ENCODE measurements around the gene CDKAL1.

Gene CDKAL1

DNA sequence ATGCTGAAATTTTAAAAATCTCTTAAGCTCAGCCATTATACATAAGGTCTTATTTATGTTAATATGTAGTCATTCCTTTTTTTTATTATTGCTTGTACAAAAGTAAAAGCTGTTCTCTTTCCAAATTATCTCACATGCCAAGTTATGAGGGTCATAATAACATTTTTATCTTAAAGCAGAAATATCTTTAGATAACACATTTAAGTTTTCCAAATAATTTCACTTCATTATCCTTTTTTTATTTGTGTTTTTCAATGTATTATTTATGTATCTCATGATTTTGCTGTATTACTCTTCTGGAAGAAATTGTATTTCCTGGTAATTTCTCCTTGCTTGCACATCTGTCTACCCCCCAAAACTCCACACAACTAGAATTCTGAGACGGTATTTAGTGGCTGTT lies 598.2 kb downstream of the CDKAL1 start:
- DNase-seq, result no peak

DNA sequence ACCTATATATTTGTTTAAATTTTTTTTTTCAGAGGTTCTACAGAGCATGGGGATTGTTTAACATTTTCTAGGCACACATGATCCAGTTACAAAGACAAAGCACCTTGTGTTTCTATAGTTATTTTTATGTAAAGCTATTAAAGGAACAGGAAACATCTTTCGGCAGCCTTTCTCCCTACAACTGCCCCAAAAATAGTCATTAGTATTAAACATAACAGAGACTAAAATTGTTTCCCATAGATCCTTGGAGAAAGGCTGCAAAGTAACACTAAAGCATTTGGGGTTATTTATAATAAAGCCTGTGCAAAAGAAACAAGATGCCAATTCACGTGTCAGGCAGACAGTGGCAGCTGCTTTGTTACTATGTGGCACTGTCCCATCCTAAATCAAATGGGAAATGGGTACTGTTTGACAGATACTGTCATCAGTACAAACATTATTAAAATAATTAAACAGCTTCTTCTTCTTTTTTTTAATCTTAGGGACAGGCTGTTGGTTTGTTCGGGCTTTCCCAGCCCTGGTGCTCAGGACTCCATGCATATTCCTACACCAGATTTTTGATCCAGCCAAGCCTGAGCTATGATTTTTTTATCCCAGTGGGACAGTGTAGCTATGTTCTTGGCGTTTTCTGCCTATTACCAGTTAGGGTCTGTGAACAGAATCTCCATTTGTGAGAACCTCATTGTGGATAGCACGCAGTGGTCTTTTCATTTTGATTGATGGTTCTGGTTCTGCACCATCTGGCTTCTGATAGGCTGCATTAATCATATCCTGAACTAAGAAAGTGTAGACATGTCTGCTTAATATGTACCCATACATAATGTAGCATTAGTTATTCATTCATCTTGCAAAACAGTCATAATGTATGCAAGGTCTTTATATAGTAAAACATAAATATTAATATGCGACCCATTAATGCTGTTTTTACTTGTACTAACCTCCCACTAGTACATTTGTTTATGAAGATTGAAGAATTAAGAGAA lies 598.9 kb downstream of the CDKAL1 start:
- no peak for DNase-seq

DNA sequence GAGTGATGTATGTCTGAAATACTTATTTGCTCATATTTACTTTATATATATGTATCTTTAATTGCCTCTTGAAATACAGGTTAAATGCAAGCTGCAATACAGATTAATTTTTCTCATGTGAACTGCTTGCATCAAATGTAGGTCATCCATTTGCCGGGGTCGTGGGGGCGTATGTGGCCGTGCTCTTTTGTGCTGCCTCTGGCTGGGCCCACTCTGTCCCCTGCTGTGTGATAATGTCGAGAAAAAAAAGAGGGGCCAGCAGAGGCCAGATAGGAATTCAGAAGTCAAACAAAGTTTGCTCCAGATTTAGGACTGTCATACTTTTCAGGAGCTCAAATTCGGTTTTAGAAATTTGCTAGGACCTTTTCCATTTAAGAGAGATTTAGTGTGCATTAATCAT lies 599.6 kb downstream of the CDKAL1 start:
- no peak for DNase-seq

DNA sequence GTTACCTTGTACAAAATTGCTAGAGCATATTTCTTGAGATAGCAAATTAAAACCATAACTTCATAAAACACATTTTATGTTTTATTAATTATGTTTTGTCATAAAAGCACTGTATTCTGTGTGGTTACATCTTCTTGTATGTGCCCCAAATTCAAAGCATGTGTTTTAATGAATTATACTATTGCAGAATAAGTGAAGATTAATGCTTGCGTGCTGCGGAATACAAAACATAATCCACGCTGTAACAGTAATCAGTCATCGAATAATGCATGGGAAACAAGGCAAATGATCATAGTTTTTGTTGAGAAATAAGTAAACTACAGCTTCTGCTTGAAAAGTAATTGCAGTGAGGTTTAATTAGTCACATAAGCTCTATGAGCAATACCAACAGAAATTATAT lies 600.1 kb downstream of the CDKAL1 start:
- no peak for DNase-seq

DNA sequence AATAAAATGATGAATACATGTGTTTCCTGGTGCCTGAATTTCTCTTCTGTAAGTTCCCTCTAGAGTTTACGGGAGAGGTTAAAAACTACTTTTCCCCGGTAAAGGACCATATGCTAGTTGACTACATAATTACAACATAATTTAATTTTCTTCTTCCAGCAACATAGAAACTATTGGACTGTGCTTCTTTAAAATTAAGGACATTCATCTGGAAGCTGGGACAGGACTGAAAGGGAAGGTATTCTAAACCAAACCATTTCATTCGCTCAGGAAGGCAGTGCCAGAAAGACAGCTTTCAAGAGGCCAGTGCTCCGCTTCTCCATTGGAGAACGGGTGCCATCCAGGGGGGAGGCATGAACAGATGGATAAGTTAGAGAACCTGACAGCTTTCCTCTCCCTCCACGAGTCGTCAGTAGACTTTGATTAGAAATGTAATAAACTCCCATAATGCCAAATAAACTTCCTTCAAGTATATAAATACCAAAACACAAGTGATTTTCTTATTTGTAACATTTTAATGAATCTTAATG lies 601.3 kb downstream of the CDKAL1 start:
- no peak for DNase-seq

DNA sequence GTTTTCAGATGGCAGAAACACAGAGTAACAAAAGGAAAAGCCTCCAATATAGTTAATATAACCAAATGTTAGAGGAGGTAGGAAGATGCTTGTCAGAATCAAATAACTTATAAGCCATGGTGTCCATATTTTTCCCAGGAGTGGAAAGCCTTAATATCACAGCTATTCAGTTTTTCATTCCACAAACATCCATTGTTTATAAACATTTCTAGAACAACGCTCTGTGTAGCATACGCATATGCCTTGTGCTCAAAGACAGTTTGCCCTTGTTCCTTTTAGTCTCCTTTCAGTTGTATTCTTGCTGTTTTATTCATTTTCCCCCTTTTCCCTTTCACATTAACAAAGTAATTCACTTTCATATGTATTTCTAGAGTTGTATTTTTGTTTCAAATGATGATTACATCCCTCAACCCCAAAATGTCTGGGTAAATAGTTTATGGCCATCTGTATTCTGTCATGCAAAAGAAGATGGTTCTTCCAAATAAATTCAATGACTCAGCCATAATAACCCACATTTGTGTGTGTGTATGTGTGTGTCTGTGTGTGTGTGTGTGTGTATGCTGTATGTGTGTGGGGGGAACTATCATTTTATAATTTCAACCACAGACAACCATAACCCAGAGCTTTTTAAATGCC lies 603.6 kb downstream of the CDKAL1 start:
- no peak for DNase-seq

DNA sequence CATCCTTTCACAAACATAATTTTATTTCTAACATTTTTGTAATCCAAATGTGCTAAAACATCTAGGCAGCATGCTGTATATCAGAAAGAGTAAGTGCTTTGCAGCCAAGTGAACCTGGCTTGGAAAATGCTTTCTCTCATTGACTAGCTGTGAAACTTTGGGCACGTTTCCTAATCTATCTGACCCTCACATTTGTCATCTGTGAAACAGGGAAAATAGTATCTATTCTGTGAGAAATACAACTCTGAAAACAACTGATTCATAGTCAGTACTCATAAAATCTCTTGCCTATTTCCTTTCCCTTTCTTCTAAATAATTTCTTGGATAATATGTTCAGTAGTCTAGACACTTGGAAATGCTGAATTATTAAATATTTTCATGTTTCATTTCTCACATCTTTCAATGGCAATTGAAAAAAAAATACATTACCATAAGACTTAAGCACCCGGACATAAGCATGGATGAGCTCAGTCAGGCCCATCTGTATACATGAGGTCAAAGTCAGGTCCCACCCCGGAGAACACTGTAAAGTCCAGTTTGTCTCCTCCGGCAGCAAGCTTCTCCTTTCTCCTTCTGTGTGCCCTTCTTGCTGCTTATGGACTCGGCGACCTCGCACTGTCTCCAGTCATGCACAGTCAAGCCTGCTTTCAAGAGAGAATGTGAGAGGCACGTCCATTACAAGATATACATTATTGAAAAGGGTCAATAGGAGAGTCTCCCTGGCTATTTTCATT lies 604.2 kb downstream of the CDKAL1 start:
- no peak for DNase-seq

DNA sequence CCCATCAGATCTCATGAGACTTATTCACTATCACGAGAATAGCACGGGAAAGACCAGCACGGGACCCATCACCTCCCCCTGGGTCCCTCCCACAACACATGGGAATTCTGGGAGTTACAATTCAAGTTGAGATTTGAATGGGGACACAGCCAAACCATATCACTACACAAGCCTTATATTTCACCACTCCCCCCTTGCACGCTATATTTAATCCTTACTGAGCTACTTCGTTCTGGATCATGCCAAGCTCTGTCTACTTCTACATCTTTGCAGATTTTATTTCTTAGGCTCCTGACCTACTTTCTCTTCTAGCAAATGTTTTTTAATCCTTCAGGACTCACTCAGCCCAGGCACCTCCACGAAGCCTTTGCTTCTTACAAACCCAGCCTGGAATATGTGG lies 606.7 kb downstream of the CDKAL1 start:
- DNase-seq, result no peak

DNA sequence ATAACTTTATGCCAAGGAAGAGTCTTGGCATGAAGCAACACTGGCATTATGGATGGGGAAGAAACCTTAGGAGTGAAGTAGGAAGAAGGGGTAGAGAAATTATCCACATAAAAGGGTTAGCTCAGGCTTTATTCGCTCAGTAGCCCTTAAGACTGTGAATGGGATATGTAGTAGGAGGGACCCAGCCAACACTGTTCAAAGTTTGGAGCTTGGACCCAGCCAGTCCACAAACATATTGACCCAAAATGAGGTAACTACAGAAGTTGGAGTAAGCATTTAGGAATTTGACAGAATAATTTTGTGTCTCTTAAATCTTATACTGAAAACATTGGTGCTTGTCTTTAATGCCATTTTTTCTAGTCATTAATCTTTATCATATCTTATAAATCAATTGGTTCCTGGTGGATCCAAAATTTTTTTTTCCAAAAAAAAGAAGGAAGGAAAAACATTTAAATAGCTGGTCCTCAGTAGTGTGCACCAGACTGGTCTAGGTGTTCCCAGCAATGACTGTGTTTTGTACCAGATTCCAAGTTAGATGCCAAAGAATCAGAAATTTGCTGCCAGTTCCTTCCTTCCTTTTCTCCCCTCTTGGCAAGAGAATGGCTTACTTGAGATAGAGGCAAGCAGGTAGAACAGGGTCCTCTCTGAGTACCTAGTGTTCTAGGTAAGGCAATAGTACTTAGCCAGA lies 607.5 kb downstream of the CDKAL1 start:
- no peak for DNase-seq

- DNase-seq, result no peak
Observed at GRCh38 chr6:21142741-21143140, 608.5 kb downstream of the CDKAL1 start.

GRCh38 chr6:21143645-21144044 lies 609.4 kb downstream of the CDKAL1 start:
- no peak for DNase-seq

DNA sequence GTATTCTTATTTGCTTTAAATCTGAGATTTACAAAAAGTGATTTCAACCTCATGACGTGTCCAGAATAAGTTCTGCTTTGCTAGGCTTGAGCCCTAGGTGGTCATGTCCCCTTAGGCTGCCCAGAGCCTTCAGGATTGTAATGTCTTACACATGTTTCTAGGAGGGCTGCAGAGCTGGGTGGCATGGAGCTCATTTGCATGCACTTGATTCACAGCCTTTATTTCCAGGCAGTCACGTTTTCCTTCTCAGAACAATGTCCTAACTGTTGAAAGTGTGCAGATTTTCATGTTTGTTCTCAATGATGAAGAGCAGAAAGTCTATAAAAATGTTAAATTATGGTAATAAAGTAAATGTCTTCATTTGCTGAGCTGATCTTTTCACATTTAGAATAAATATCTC lies 610.7 kb downstream of the CDKAL1 start:
- DNase-seq, result no peak

DNA sequence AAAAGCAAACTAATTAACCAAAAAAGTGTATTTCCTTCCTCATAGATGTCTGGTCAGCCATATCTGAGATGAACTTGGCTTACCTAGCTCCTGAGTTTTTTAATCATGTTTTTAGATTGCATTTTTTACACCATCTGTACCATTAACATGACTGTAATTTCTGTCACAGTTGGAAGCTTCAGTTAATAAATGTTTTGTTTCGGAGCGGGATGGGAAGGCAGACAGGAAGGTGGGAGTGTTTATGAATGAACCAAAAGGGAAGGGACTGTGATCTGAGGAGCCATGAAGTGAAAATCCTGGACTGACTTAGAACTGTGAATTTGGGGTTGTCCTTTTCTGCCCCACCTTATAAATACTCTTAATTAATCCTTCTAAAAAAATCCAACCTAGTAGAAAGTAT lies 613.7 kb downstream of the CDKAL1 start:
- no peak for DNase-seq

- DNase-seq, result no peak
Observed at GRCh38 chr6:21149470-21149869, 615.2 kb downstream of the CDKAL1 start.

DNA sequence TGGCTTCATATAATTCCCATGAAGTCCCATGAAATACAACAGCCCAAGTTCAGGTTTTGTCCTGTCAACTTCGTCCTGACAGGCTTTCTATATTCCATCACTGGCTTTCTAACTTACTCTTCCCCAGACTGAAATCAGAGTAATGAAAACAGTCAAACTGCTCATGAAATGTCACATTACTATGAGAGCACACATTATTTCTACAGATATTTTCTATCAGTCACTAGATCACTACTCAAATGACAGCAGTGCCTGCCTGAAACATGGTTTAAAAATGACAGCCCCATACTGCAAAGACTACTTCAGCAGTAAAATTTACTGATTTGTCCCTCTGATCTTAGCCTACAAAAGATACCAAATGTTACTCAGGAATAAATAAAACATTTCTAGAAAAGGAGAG lies 616.4 kb downstream of the CDKAL1 start:
- no peak for DNase-seq

DNA sequence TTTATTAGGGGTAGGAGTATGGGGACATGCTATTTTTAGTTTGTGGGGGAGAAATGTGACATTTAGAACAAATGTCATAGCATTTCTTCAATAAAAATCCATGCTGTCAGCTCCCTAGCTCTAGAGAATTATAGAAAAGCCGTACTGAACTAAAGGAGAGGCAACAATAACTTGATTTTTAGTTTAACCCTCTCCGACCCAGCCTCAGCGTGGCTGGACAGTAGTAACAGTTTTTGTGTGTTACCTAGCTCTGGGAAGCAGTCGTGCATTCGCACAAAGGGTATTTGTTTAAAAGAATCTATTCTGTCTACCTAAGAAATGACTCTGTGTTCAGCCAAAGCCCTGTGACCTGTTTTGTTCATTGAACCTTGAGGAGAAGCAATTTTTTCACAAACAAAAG lies 616.9 kb downstream of the CDKAL1 start:
- DNase-seq, result no peak

DNA sequence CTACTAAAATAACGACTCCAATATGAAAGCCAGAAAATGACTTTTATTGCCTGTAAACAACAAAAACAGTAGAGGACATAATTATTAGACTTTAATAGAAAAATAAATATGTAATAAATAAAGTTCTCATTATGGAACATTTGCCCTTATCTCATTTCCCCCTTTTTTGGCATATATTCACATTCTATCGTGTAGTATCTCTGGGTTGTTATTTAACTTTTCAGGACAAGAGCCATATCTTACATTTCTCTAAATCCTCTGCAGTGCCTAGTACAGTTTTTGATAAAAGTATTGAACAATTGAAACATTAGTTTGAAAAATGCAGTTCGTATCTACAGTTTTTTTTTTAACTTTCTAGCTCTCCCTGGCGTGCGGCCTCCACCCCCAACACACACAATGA lies 617.3 kb downstream of the CDKAL1 start:
- no peak for DNase-seq

DNA sequence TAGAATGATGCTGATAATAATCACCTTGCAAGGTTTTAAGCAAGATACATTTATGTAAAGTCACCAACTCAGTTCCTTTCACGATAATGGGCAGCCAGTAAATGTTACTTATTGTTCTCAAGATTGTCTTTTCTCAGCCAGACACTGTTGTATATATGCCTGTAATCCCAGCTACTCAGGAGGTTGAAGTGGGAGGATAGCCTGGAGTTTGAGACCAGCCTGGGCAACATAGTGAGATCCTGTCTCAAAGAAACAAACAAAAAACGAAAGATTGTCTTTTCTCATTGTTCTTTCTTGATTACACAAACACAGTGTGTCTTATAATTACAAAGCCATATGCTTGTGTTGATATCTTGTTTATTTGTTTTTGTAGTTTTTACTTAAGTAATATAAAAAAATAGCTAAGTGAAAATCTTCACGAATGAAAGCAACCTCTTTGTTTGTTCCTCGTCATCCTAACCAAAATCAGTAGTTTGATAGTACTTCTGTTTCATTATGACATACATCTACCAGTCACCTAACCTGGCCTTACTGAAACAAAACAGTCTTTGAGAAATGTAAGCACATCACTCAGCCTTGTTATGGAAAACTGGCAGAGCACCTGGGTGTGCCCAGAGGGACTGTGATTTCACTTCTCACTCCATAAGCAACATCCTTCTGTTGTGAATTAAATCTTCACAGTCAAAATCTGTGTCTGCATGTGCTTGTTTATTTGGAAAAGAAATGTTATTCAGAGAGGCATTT lies 623.1 kb downstream of the CDKAL1 start:
- no peak for DNase-seq

DNA sequence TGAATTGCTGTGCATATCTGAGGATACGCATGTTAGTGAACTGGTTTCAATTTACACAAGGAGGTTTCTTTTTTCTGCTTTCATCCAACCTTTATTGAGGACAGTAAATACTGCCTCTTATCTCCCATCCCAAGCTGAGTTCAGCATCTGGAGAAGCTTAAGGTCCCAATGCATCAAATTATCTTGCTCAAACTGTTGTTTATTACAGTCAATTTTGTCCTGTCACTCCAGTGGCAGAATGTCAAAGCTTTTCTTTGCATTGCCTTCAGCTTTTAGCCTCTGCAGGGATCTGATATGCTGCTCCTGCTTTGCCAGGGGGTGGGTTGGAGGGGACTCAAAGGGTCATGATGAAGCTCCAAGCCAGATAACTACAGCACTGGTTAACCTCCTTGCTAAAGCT lies 623.9 kb downstream of the CDKAL1 start:
- no peak for DNase-seq

DNA sequence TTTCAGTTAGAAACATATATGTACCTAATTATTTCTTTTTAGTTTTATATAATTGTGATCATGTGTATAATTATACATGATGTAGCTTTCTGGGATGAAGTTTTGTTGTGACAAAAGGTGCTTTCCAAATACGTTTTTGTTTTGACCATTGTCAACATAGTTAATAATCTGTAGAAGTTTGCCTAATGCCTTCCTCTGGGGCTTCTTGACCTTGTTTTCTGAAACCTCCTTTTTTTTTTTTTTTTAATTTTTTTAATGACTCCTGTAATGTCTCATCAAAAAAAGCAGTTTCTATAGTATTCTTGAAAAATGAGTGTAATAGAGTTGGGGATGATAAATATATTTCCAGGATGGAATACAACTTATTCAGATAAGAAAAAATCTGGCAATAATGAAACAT lies 624.6 kb downstream of the CDKAL1 start:
- DNase-seq, result no peak

GRCh38 chr6:21159465-21159864 lies 625.2 kb downstream of the CDKAL1 start:
- no peak for DNase-seq

DNA sequence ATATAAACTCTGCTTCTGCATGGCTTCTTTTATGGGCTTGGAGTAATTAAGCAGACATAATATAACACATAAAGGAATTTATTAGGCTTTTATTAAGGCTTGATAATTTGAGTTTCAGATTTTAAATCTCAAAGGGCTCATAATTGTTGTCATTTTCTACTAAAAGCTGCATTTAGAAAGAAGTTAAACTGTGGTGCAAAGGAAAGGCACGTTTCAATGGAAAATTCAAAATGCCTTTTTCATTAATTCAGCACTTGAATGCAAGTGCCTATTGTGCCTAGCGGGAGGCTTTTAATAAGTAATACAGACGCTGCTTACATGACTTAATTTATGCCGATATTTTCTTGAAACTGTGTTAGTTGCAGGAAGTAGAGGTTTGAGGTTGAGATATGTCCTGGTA lies 627.5 kb downstream of the CDKAL1 start:
- DNase-seq, result no peak

Measured in CD4-positive, alpha-beta T cell treated with Interleukin-4 for 1 hour (primary cell).